NK-92 (cell line): ENCODE data around the gene HARBI1.
"Not testable (repeated sequence)": the region's sequence is repeated elsewhere in the genome, so short reads cannot be mapped to it uniquely, and the experiment has no call there.

ENCODE experiments used
- DNase-seq: peaks from one replicate; lab custom pipeline; 2025; ENCODE audit not compliant: unreplicated experiment; lab: John Stamatoyannopoulos, UW

HARBI1 gene

DNA sequence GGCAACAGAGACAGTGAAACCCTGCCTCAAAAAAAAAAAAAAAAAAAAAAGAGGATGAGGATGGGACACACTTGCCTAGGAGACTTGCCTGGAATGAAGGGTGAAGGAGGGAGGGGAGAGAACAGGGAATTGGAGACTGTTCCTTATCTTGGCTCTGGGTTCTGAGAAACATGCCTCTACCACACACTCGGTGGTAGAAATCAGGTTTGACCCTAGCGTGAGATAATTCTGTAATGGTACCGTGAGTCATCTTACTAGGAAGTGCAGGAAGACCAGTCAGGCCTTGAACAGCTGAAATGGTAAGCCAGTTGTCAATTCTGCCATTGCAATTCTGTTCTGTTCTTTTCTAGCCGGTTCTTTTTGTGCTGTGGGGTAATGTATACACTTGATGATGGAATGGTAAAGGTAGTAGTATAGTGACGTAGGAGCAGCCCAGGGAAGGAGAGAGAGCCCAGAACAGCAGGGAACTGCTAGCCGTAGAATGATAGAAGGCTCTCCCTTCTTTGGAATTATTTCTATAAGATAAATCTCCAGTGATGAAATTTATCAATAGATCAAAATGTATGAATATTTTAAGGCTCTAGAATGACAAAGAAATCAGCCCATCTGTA lies 19.3 kb downstream of the HARBI1 start:
- no peak for DNase-seq

DNA sequence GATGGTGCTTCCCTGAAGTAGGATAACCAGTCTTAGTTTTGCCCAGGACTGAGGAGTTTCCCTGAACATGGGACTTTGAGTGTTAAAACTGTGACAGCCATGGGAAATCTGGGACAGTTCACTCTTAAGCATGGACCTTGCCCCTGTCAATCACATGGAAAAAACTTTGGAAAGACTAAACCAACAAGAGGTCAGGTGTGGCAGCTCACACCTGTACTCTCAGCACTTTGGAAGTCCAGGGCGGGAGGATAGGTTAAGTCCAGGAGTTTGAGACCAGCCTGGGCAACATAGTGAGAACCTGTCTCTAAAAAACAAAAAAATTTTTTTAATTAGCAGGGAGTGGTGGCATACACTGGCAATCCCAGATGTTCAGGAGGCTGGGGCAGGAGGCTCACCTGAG lies 19.9 kb downstream of the HARBI1 start:
- DNase-seq = no peak

DNA sequence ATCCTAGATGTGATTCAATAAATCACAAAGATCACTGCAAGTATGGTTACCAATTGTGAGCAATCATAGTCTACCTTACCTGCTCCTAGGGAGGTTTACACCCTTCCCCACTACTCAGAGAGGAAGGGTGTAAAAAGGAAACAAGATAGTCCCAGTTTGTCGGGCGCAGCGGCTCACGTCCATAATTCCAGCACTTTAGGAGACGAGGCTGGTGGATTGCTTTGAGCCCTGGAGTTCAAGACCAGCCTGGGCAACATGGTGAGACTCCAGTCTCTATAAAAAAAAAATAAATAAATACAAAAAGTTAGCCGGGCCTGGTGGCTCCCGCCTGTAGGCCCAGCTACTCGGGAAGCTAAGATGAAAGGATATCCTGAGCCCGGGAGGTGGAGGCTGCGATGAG lies 22.2 kb downstream of the HARBI1 start:
- no peak for DNase-seq

DNA sequence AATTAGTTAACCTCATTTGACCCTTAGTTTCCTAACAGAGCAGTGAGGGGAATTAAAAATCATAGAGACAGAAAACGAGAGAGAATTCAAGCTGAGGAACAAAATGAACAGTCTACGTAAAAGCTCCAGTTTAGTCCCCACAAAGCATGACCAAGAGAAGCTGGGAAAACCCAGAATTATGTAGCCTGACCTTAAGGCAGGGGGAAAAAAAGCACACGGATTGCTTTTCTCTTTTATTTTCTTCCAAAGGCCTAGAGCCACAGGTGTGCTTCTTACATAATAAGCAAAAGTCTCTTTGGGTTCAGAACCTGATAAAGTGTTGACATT lies 22.7 kb downstream of the HARBI1 start:
- DNase-seq = no peak

DNA sequence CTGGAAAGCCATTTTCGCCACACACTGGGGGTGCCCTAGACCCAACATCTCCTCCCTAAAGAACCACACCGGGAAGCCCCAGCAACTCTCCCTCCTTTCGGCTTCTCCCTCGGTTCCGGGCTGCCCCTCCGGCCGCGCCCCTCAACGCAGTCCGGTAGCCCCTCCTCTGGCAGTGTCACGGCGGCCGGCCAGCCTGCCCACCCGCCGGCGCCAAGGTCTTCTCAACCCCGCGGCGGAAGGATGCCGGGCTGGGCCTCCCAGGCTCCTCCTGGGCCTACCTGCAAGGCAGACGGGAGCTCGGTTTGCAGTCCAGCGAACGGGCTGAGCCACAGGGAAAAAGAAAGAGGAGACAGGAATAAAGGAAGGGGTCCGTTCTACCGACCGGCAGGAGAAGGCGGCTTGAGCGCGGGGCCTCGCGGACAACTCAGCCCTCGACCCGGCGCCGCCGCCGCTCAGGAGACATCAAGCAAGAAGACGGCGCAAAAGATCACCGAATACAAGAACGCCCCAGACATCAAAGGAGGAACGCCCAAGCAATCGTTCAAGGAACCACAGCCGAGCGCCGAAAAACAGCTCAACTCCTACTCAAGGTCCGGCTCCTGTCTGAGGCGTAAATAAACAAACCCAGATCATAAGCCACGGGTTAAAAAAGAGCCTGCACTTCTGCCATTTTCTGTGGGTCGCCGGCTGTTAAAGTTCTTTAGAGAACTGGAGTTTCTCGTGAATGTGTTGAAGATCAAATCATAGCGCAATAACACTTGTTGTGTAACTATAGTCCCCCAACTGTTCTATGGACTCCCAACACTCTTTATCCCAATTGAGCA lies 23.3 kb downstream of the HARBI1 start, which contains the start of gene AMBRA1:
AMBRA1 (minus strand) TSS at position 474 of the 824 bp plus-strand sequence. CDS start 45,643 bp downstream, outside the sequence.
- DNase-seq = no peak

DNA sequence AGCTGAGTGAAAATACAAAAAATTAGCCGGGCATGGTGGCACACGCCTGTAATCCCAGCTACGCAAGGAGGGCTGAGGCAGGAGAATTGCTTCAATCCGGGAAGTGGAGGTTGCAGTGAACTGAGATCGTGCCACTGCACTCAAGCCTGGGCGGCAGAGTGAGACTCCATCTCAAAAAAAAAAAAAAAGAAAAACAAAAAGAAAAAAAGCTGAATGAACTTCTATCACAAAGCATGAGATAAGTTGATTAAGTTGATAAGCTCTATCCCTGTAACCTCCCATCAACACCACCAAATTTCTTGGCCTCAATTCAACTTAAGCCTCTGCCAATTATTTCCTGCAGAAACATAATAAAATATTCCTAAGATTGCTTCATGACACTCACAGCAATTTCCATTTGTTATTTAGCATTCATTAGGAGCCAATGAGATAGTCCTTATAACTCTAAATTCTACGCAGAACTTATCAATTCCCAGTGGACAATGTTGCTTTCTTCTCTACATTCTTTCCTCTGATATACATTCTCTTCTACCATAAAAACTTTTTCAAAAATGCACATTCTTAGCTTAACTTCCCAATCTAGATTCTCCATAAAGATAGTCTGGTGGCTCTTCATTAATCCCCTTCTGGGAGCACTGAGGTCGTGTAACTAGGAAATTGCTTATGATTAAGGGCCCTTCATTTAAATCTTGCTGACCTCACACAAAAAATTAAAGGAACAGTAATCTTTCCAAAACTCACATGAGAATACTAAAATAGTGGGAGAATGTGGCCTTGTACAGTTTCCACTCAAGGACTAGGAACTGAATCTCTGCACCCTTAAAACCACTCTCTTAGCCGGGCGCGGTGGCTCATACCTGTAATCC lies 26.1 kb downstream of the HARBI1 start:
- DNase-seq = no peak

DNA sequence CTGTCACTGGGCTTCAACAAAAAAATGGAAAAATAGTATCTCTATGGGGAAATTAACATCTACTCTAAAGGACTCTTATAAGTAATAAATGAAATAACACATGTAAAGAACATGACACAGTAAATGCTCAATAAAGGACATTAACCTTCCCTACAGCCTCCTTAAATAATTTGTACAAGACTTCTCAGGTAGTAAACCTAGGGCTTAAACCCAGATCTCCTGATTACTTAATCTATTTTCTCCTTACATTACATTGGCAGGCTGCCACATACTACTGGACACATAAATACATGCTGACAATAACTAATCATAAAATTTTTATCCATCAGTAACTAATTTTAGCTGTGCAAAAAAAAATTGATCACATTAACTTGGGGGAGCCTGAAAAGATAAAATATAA lies 28.1 kb downstream of the HARBI1 start:
- DNase-seq = no peak

DNA sequence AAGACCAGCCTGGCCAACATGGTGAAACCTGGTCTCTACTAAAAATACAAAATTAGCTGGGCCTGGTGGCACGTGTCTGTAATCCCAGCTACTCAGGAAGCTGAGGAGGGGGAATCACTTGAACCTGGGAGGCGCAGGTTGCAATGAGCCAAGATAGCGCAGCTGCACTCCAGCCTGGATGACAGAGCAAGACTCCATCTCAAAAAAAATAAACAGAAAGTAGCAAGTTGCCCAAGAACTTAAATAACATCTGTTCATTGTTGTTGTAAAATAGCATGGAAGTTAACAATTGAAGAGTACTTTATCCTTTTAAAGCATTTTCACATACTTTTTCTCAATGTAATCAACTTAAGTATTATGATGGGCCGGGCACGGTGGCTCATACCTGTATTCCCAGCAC lies 28.9 kb downstream of the HARBI1 start:
- no peak for DNase-seq

DNA sequence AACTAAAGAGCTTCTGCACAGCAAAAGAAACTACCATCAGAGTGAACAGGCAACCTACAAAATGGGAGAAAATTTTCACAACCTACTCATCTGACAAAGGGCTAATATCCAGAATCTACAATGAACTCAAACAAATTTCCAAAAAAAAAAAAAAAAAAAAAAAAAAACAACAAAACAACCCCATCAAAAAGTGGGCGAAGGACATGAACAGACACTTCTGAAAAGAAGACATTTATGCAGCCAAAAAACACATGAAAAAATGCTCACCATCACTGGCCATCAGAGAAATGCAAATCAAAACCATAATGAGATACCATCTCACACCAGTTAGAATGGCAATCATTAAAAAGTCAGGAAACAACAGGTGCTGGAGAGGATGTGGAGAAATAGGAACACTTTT lies 33.5 kb downstream of the HARBI1 start:
- not testable (repeated sequence) for DNase-seq

DNA sequence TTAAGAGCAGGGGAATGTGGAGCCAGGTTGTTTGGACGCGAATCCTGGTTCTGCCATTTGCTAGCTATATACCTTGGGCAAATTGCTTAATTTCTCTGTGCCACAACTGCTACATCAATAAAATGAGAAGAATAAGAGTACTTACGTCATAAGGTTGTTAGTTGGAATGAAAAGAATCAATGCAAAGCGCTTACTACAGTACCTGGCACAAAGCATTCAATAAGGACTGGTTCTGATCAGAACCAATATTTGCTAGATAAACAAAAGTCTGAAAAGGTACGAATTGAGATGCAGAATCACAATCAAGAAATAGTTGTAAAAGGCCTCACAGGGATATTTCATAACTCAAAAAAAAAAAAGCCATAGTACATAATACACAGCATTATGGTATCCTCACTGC lies 34.4 kb downstream of the HARBI1 start:
- DNase-seq = no peak

DNA sequence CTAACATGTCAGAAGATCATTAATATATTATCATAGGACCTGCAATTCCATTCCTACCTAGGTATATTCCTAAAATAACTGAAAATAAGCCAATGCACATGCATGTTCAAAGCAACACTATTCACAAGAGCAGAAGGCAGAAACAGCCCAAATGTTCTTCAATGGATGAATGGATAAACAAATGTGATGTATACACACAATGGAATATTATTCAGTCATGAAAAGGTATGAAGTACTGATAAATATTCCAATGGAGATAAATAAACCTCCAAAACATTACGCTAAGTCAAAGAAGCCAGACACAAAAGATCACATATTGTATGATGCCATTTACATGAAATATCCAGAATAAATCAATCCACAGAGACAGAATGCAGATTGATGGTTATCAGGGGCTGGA lies 40.0 kb downstream of the HARBI1 start:
- no peak for DNase-seq

DNA sequence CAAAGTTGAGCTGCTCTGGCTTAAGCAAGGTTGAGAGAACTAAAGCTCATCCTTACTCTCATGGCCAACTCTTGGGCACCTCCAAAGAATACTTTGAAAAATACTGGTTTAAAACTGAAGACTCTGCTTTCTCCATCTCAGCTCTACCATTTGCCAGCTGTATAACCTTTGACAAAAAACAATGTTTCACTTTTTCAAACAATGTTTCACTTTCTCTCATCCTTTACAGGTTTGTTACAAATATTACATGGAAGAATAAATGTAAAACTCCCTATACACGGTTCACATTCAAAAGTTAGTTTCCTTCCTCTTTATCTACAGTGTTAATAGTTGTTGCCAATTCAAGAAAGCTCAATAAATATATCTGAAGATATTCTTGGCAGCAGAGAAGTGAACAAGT lies 42.4 kb downstream of the HARBI1 start:
- DNase-seq = no peak

DNA sequence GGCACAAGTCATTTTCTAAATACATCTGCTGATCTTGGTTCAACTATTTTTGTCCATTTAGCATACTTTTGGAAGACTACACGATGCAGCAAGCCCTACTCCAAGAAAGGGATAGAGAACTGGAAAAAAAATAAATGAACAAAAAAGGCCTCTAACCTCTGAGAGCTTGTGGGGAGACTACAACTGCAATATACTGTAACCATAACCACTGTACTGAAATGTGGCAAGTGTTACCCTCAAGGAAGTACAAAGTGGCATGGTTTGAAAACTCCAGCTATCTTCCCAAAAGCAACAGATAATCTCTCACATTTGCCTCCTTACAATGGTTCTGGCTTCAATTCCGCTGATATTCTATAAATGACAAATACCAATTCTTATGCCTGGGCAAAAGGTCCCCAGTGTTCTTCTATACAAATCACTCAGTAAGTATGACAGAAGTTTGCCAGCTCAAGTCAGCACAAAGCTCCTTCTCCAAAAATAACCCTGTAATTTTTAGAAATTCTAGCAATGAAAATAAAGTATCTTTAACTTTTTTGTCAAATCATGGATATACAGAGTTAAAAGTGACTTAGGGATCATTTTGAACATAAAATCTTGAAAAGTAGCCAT lies 46.1 kb downstream of the HARBI1 start:
- DNase-seq = no peak

DNA sequence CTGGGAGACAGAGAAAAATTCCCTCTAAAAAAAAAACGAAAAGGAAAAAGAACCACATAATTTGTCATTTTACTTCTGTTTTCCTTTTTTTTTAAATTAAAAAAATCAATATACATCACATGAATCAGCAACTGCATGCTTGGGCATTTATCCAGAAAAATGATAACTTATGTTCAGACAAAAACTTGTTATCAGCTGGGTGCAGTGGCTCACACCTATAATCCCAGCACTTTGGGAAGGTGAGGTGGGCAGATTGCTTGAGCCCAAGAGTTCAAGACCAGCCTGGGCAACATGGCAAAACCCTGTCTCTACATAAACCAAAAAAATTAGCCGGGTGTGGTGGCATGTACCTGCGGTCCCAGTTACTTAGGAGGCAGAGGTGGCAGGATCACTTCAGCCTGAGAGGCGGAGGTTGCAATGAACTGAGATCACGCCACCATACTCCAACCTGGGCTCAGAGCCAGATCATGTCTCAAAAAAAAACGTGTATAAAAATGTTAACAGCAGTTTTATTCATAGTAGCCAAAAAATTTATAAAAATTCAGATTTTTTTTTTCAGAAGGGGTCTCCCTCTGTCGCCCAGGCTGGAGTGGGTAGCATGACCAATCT lies 51.7 kb downstream of the HARBI1 start:
- DNase-seq = no peak

DNA sequence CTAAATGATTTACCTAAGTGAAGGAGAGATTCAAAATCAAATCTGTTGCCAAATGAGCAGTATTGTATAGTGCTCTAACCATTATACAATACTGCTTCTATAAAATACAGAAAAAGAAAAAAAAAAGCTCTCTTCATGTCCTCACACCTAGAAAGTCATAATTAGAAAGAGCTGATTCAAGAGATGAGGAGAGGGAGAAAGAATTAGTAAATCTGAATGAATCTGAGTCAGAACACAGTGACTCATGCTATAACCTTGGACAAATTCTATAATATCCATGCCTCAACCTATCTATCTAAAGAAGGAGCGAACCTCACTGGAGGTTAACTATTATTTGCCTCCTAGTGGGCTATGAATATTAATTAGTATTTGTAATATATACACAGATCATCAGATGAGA lies 52.6 kb downstream of the HARBI1 start:
- DNase-seq = no peak

DNA sequence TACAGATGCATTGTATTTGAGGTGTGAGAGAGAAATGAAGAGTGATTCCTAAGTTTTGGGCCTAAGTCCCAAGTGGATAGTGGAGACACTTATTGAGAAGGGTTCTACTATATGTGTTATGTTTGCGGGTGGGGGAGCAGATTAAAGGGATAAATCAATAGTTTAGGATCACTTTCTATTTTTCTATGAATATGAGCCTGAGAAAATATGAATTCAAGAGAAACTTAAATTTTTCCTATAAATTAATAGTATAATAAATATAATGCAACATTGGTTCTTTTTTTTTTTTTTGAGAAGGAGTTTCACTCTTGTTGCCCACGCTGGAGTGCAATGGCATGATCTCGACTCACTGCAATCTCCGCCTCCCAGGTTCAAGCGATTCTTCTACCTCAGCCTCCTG lies 54.5 kb downstream of the HARBI1 start:
- no peak for DNase-seq

DNA sequence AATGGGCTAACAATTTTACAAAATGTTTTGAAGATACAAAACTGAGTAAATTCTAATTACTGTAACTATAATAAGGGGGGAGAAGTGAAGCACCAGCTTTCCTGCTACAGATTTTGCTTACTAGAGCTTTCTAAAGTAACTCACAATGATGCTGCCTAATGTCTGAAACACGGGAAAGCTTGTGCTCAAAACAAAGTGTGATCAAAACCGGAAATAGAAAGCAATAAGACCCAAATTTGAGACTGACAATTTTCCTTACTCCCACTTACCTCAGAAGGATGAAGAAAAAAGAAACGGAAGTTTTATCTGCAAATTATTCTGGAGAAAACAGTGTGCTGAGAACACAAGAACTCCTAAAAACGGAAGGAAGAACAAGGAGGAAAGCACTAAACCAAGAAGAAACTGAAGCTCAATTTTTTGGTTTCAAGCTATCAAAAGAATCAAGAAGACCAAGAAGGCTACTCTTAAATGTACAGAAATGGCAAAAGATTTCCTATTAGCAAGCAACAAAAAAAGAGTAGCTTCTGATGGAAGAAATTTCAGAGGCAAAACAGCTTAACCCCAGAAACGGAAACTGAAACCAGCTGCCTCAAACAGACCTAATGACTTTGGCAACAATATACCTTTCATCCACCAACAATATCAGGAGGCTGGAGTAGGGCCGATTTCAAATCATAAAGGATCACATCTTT lies 56.6 kb downstream of the HARBI1 start:
- DNase-seq = no peak

DNA sequence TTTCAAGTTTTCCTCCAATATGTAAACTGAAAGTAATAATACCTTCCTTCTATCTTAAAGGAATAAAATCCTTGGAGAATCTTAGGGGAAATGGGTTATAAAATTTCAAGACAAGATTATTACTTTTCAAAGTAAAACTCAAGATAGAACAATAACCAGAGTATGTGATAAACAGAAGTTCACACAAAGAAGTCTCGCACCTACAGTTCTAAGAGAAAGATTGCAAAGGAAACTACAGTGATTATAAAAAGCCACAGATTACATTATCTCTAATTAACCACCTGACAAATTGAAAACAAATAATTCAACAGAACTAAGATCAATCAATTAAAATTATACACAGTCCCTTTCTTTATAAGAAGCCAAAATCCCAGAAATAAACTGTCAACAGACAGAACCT lies 57.2 kb downstream of the HARBI1 start:
- no peak for DNase-seq

DNA sequence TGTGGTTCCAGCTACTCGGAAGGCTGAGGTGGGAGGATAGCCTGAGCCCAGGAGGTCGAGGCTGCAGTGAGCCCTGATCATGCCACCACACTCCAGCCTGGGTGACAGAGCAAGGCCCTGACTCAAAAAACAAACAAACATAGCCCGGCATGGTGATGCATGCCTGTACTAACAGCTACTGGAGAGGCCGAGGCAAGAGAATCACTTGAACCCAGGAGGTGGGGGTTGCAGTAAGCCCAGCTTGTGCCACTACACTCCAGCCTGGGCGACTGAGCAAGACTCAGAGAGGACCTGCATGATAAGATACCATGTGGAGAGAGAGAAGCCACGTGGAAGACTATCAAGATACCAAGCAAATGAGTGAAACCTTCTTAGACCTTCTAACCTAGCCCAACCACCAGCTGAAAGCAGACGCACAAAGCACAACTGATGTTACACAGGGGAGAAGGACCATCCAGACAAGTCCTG lies 59.3 kb downstream of the HARBI1 start:
- no peak for DNase-seq
